Measurements from ENCODE around the gene C10orf71.

Gene C10orf71

GRCh38 chr10:49298983-49299815, at the start of gene C10orf71:
C10orf71 (plus strand) TSS chr10:49299170; CDS start chr10:49322546, 23,376 bp downstream.
- peak in 1 of 2 experiments; percentile 3 for DNase-seq

GRCh38 chr10:49252313-49253034, 46.5 kb upstream of the C10orf71 start:
- DNase-seq: no peak

DNA sequence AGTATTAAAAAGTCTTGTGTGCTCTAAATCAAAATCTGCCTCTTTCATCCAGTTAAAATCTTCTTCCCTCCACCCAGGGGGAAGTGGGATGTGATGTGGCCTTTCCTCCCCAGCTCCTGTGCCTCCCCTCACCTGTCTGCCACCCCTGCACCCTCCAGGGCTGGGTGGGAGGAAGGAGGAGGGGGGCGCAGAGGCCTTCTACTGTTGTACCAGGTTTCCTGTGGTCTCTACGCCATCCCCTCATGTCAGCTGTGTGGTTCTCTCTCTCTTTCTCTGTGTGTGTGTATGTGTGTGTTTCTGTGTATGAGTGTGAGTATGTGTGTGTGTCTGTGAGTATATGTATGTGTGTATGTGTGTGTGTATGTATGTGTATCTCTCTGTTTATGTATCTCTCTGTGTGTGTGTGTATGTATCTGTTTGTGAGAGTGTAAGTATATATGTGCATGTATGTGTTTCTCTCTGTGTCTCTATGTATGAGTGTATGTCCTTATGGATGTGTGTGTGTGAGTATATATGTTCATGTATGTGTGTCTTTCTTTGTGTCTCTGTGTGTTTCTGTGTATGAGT, 45.5 kb upstream of the C10orf71 start:
- no peak for DNase-seq

- no peak for DNase-seq
These were observed 44.8 kb upstream of the C10orf71 start for GRCh38 chr10:49254150-49254549.

- DNase-seq: no peak
These were observed 44.2 kb upstream of the C10orf71 start for GRCh38 chr10:49254556-49255318.

DNA sequence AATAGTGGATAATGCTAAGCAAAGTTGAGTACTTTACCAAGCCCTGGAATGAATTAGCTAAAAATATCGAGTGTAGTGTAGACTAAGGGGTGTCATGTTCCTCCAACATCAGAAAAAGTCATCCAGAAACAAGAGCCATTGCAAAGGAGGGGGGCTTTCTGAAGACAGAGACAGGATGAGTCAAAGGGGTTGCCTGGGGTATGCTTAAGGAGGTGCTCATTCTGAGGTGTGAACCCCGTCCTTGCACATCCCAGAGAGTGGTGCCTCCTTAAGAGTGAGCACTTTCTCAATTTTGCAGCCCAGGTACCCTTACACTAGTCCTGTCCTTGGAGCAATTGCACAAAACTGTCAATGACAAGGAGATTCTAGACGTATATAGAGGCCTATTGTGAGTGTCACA, 43.1 kb upstream of the C10orf71 start:
- DNase-seq: no peak

DNA sequence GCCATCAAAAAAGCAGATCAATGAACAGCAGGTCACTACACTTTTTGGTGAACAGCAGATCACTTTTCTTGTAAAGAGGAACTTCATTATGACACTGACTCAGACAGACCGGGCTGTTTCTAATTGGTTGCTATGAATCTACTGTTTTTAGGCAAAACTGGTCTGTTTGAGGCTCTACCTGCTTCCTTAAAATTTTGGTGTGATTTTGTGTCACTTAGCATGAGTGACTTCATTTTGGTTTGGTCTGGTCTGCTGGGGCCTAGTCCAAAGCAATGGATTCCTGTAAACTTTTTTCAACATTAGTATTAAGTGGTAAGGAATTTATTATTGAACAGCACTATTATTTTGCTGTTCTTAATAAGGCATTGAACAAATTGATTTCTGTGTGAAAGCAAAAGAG, 41.8 kb upstream of the C10orf71 start:
- no peak for DNase-seq

GRCh38 chr10:49257626-49258349, 41.2 kb upstream of the C10orf71 start:
- DNase-seq: no peak

DNA sequence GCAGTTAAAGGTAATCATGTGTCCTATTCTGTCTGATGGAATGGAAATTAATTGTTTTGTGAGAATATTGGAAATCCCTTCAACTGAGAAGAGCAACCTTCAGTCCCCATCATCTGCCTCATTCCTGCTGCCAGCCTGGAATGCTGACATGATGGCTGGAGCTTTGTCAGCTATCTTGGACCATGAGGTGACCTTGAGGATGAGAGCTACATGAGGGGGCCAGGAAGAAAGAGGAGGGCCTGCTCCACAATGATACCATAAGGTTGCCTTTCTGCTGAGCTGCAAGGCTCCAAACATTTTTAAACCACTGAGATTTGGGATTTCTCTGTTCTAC, 40.7 kb upstream of the C10orf71 start:
- DNase-seq: no peak

- DNase-seq: no peak
These were observed 38.2 kb upstream of the C10orf71 start for GRCh38 chr10:49260644-49261296.

GRCh38 chr10:49263591-49263990, 35.4 kb upstream of the C10orf71 start:
- no peak for DNase-seq

- DNase-seq: no peak
These were observed 34.7 kb upstream of the C10orf71 start for GRCh38 chr10:49264177-49264677.

GRCh38 chr10:49265885-49266284, 33.1 kb upstream of the C10orf71 start:
- DNase-seq: no peak

- DNase-seq: no peak
These were observed 30.8 kb upstream of the C10orf71 start for GRCh38 chr10:49268185-49268584.

GRCh38 chr10:49269523-49269922, 29.4 kb upstream of the C10orf71 start:
- no peak for DNase-seq

- no peak for DNase-seq
These were observed 28.4 kb upstream of the C10orf71 start for GRCh38 chr10:49270565-49270964.

DNA sequence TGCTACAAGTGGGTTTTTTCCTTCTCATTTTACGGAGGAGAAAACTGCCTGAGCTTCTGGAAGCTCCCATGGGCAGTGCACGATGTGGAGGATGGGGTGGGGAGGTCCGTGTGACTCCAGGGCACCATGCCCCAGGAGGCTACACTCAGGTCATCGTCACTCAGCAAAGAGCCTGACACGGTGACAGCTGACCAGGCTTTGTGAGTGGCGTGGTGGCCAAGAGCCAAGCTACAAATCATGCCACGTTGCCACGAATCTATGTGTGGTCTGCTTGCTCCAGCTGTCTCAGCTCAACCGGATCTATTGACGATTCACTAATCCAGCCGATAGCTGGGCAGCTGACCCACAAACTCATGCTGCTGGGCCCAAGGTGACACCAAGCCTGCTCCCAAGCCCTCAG, 27.6 kb upstream of the C10orf71 start:
- DNase-seq: no peak

GRCh38 chr10:49272251-49273081, 26.5 kb upstream of the C10orf71 start:
- DNase-seq: no peak

- no peak for DNase-seq
These were observed 25.9 kb upstream of the C10orf71 start for GRCh38 chr10:49273082-49273465.

GRCh38 chr10:49273626-49274025, 25.3 kb upstream of the C10orf71 start:
- no peak for DNase-seq

- DNase-seq: no peak
These were observed 24.1 kb upstream of the C10orf71 start for GRCh38 chr10:49274886-49275285.

Data from NCI-H2081 (cell line).